AG04449 (cell line): ENCODE data around the gene FXYD5.
A peak's percentile ranks its signal among the peaks of the same experiment; 100 is the strongest.

ENCODE experiments used
- CTCF ChIA-PET: fragments of 350-600 bp; formaldehyde crosslinking; extraction: SDS; loops from one replicate; lab custom pipeline; 2021; ENCODE audit warnings: antibody characterized with exemption; lab: Yijun Ruan, JAX
- POLR2A ChIA-PET: fragments of 400-600, 350-600 bp; formaldehyde crosslinking; extraction: SDS; loops from one replicate; lab custom pipeline; 2020; ENCODE audit warnings: antibody characterized with exemption, inconsistent platforms; lab: Yijun Ruan, JAX
- DNase-seq: peaks from one replicate; pipeline ENCODE4 v3.0.0-alpha.2; 2010; ENCODE audit warnings: low read depth, low spot score
- H3K4me3 ChIP-seq: 2 replicates; pipeline ENCODE4 v1.5.1; 2011; ENCODE audit warnings: low read depth, mild to moderate bottlenecking, control low read depth, low read length
- CTCF ChIP-seq: IDR thresholded peaks from one replicate; pipeline ENCODE4 v1.5.1; 2011; ENCODE audit warnings: mild to moderate bottlenecking, moderate library complexity, low read length, control low read depth, inconsistent platforms; ENCODE audit not compliant: insufficient read depth; ENCODE audit errors: missing control alignments

The FXYD5 gene

GRCh38 chr19:35154525-35155406, at the start of gene FXYD5:
TSS of gene FXYD5 (plus strand) at chr19:35154735. CDS start at chr19:35155551, 816 bp downstream.
- H3K4me3 ChIP-seq: peak within 1 kb of the TSS; percentile 89
- peak; percentile 29 for DNase-seq
- CTCF ChIA-PET: interaction anchor here (0.9 to 6.5 kb wide), 15 partner anchors 8 to 115 kb away, joined by 3 to 104 read pairs (median 6); partner anchors contain the start of genes FXYD3, FXYD7 and LGI4
- TF ChIP-seq CTCF: no peak
- POLR2A ChIA-PET: interaction anchor here (2.0 kb wide), 1 partner anchor 13 kb away, joined by 10 read pairs; no protein-coding TSS in a partner anchor

GRCh38 chr19:35105047-35105410, 49.5 kb upstream of the FXYD5 start:
- no peak overlapping the region for H3K4me3 ChIP-seq
- no peak for DNase-seq
- ChIA-PET POLR2A (no interaction called here), CTCF (interaction anchor here (1.2 kb wide), 1 partner anchor 9 kb away, joined by 3 read pairs; no protein-coding TSS in a partner anchor)
- TF ChIP-seq CTCF: no peak

- ChIA-PET POLR2A (no interaction called here), CTCF (interaction anchor here (1.0 to 2.0 kb wide), 7 partner anchors 9 to 59 kb away, joined by 3 to 8 read pairs (median 4); partner anchors contain the start of gene LGI4)
- no peak for TF ChIP-seq CTCF
- no peak overlapping the region for H3K4me3 ChIP-seq
- no peak for DNase-seq
These were observed 48.9 kb upstream of the FXYD5 start for GRCh38 chr19:35105411-35106290.

GRCh38 chr19:35106291-35106583, 48.3 kb upstream of the FXYD5 start:
- TF ChIP-seq CTCF: no peak
- no peak overlapping the region for H3K4me3 ChIP-seq
- no peak for DNase-seq
- POLR2A ChIA-PET: no interaction called here
- CTCF ChIA-PET: interaction anchor here (0.7 to 2.0 kb wide), 8 partner anchors 9 to 60 kb away, joined by 3 to 8 read pairs (median 4); partner anchors contain the start of gene LGI4

- ChIA-PET POLR2A (interaction anchor here (0.6 kb wide), 1 partner anchor 9 kb away, joined by 3 read pairs; no protein-coding TSS in a partner anchor), CTCF (interaction anchor here (0.7 to 2.0 kb wide), 8 partner anchors 10 to 60 kb away, joined by 3 to 8 read pairs (median 4); partner anchors contain the start of gene LGI4)
- H3K4me3 ChIP-seq: no peak overlapping the region
- TF ChIP-seq CTCF: no peak
- DNase-seq: no peak
These were observed 47.5 kb upstream of the FXYD5 start for GRCh38 chr19:35106898-35107541.
